Upper lobe of right lung (tissue), 1 donor: Measurements from ENCODE around the gene PSIP1. TPM values are rescaled to one million over a fixed set of nuclear protein-coding genes. Genes with fewer than 3 reads are reported as not detected.

Source experiments
- ATAC-seq: fragments of 200-7000 bp; cut with Tn5 transposase; one replicate; pipeline ENCODE4 v1.9.1; 2020; ENCODE audit warnings: mild to moderate bottlenecking, moderate library complexity
- DNase-seq: peaks from one replicate; pipeline ENCODE4 v3.0.0-alpha.2; 2020
- H3K27ac ChIP-seq: fragments of 200-600 bp; one replicate; pipeline ENCODE4 v1.8.0; 2022
- H3K27me3 ChIP-seq: fragments of 200-600 bp; one replicate; pipeline ENCODE4 v1.8.0; 2022; ENCODE audit warnings: mild to moderate bottlenecking
- H3K36me3 ChIP-seq: fragments of 200-600 bp; one replicate; pipeline ENCODE4 v1.8.0; 2022
- H3K4me1 ChIP-seq: fragments of 200-600 bp; one replicate; pipeline ENCODE4 v1.8.0; 2022
- H3K4me3 ChIP-seq: fragments of 200-600 bp; one replicate; pipeline ENCODE4 v1.8.0; 2022; ENCODE audit warnings: mild to moderate bottlenecking
- H3K9me3 ChIP-seq: fragments of 200-600 bp; one replicate; pipeline ENCODE4 v1.8.0; 2022
- intact Hi-C: fragments of 100-400 bp; cut with DNase I; formaldehyde crosslinking; loops from one replicate; pipeline ENCODE4 v1.11.0; 2022
- total RNA-seq: library from RNA; stranded (reverse); fragmentation: NEBNext Ultra II Directional; extraction: Animal tissue kit (Norgen Biotek cat#: 25700); gene quantifications from one replicate; pipeline ENCODE4 v1.2.1, GENCODE V29; 2021
- TF ChIP-seq, protein P1 (sequence below): fragments of 200-600 bp; IDR thresholded peaks from one replicate; pipeline ENCODE4 v1.8.0; 2022; ENCODE audit warnings: antibody characterized with exemption
- donor health status: DM: no; HTN: yes; CAD: no; lungs with severe emphysema.

Gene PSIP1
- total RNA-seq, 1 donor from 2014 or later: 32.8 TPM

DNA sequence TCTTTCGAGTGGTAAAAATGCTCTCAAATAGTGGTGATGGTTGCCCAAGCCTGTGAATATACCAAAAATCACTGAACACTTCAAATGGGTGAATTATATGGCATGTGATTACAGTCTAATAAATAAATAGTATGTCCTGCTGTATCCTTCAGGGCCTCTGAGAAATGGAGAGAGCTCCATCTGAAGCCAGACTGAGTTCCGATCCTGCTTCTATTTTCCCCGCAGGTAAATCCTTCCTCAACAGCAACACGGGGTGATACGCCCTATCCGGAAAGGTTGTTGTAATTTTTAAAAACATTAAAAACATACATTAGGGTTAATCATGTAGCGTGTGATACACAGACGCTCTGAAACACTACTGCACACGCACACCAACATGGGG is 88.8 kb downstream of the PSIP1 start:
- no peak for ATAC-seq
- intact Hi-C loops: no loop called here

GRCh38 chr9:15421532-15421931 is 89.2 kb downstream of the PSIP1 start:
- no peaks in the 10 kb centered on the region for H3K27me3 ChIP-seq
- peaks cover 17% of the 10 kb centered on the region for H3K36me3 ChIP-seq
- intact Hi-C loops: no loop called here
- TF ChIP-seq, protein P1, sequence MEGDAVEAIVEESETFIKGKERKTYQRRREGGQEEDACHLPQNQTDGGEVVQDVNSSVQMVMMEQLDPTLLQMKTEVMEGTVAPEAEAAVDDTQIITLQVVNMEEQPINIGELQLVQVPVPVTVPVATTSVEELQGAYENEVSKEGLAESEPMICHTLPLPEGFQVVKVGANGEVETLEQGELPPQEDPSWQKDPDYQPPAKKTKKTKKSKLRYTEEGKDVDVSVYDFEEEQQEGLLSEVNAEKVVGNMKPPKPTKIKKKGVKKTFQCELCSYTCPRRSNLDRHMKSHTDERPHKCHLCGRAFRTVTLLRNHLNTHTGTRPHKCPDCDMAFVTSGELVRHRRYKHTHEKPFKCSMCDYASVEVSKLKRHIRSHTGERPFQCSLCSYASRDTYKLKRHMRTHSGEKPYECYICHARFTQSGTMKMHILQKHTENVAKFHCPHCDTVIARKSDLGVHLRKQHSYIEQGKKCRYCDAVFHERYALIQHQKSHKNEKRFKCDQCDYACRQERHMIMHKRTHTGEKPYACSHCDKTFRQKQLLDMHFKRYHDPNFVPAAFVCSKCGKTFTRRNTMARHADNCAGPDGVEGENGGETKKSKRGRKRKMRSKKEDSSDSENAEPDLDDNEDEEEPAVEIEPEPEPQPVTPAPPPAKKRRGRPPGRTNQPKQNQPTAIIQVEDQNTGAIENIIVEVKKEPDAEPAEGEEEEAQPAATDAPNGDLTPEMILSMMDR: no peak
- H3K9me3 ChIP-seq: no peaks in the 10 kb centered on the region
- ATAC-seq: no peak
- H3K4me1 ChIP-seq: peaks cover 19% of the 10 kb centered on the region
- no peak for DNase-seq
- no peak overlapping the region for H3K4me3 ChIP-seq
- peak overlapping the region; percentile 96 for H3K27ac ChIP-seq

More for the DNA sequence above, 88.8 kb downstream of the PSIP1 start:
- Histone ChIP-seq H3K27me3 (no peaks in the 10 kb centered on the region), H3K9me3 (no peaks in the 10 kb centered on the region), H3K36me3 (peaks cover 18% of the 10 kb centered on the region), H3K27ac (peak overlapping the region; percentile 96), H3K4me3 (peak overlapping the region; percentile 76), H3K4me1 (peaks cover 19% of the 10 kb centered on the region)
- DNase-seq: no peak
- TF ChIP-seq, protein P1: no peak

DNA sequence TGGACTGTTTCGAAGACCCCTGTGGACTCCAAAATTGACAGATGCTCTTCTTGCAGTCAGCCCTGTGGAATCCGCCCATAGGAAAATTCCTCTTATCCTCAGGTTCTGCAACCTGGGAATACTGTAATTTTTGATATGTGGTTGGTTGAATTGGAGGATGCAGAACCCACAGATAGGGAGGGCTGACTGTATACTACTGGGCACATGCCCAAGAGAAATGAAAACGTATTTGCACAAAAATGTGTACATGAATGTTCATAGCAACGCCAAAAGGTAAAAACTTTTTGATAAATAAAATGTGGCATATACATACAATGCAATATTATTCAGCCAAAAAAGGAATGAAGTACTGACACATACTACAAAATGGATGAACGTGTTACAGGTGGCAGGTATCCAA is 90.0 kb downstream of the PSIP1 start:
- Histone ChIP-seq H3K4me1 (peaks cover 14% of the 10 kb centered on the region), H3K9me3 (no peaks in the 10 kb centered on the region), H3K36me3 (peaks cover 10% of the 10 kb centered on the region), H3K27ac (no peak overlapping the region), H3K4me3 (no peak overlapping the region), H3K27me3 (no peaks in the 10 kb centered on the region)
- no peak for ATAC-seq
- TF ChIP-seq, protein P1: no peak
- intact Hi-C loops: no loop called here
- no peak for DNase-seq

DNA sequence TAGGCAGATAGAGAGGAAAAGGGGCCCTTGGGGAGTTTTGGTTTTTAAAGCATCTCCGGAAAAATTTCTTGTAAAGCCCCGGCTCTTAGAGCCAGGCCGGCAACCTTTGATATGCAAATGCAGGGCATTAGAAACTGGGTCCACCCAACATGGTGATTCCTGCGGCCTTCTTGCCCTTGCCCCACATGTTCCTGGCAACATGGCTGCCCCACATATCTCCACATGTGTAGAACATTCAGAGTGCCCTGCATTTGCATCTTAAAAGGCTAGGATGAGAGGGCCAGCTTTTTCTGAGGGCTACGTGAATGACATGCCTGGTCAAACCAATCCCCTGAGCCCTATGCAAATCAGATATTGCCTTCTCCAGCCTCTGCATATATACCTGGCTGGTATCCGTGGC is 93.1 kb downstream of the PSIP1 start:
- no peaks in the 10 kb centered on the region for H3K27me3 ChIP-seq
- ATAC-seq (no peak), DNase-seq (no peak)
- H3K4me3 ChIP-seq: no peak overlapping the region
- intact Hi-C loops: no loop called here
- H3K36me3 ChIP-seq: no peaks in the 10 kb centered on the region
- H3K27ac ChIP-seq: no peak overlapping the region
- no peaks in the 10 kb centered on the region for H3K9me3 ChIP-seq
- no peaks in the 10 kb centered on the region for H3K4me1 ChIP-seq
- TF ChIP-seq, protein P1: no peak

GRCh38 chr9:15416880-15417279 is 93.9 kb downstream of the PSIP1 start:
- no peaks in the 10 kb centered on the region for H3K36me3 ChIP-seq
- no peaks in the 10 kb centered on the region for H3K27me3 ChIP-seq
- H3K27ac ChIP-seq: no peak overlapping the region
- ATAC-seq (peak; percentile 86), DNase-seq (no peak)
- intact Hi-C loops: no loop called here
- H3K9me3 ChIP-seq: no peaks in the 10 kb centered on the region
- H3K4me3 ChIP-seq: no peak overlapping the region
- no peaks in the 10 kb centered on the region for H3K4me1 ChIP-seq
- TF ChIP-seq, protein P1: peak; percentile 50

Other genes with a start within 250 kb of the PSIP1 start
- 46.9 TPM for gene TTC39B, start 203.8 kb downstream of the PSIP1 start, total RNA-seq
- 31.3 TPM for gene SNAPC3, start 88.1 kb downstream of the PSIP1 start, total RNA-seq
- 3.0 TPM for gene CCDC171, start 42.1 kb upstream of the PSIP1 start, total RNA-seq